UCSD-AML1 (cell line): ENCODE data around the gene PDE4DIP.
"Not testable (repeated sequence)": the region's sequence is repeated elsewhere in the genome, so short reads cannot be mapped to it uniquely, and the experiment has no call there.

Experiments used
- DNase-seq: peaks from one replicate; lab custom pipeline; 2025; ENCODE audit not compliant: unreplicated experiment; lab: John Stamatoyannopoulos, UW

Gene PDE4DIP

DNA sequence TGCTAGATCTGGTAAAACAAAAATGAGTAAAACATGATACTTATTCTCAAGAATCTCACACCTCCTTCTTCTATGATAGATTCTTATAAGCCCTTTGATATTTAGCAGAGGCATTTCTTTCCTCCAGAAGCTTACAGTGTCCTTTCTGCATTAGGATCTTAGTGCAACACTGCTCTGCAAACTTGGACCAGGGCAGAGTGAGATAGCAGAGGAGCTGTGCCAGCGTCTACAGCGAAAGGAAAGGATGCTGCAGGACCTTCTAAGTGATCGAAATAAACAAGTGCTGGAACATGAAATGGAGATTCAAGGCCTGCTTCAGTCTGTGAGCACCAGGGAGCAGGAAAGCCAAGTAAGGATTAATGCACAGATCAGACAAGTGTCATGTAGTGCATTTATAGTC is 124.5 kb downstream of the PDE4DIP start:
- DNase-seq, result not testable (repeated sequence)

DNA sequence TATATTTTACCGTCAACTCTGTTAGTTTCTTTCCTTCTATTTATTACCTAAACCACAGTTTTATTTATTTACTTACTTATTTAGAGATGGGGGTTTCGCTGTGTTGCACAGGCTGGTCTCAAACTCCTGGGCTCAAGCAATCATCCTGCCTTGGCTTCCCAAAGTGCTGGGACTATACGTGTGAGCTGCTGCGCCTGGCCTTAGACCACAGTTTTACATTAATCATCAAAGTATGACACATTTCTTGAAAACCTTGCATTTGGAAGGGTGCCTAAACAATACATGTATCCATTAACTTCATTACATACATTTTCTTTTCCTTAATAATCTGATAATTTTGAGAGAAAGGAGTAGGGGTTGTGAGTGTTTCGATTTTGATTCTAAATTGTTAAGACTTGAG is 124.9 kb downstream of the PDE4DIP start:
- not testable (repeated sequence) for DNase-seq

DNA sequence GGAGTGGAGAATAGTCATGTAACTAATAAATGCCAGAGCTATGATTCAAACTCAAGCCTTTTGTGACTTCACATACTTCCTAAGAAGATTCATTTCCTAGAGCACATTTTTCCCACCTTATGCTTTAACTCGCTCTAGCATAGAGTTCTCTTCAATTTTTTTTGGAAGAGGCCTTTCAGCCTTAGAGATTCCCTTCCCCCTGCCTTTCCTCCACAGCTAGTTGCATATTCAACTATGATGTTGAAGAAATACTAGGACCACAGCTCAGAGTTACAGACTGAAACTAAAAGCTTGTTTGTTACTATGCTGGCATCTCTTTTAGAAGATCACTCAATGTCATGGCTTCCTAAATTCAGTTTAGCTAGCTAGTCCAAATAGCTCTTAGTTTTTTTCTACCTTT is 131.2 kb downstream of the PDE4DIP start:
- not testable (repeated sequence) for DNase-seq

GRCh38 chr1:148975866-148976537 is 131.8 kb downstream of the PDE4DIP start:
- not testable (repeated sequence) for DNase-seq

GRCh38 chr1:148977785-148978184 is 133.6 kb downstream of the PDE4DIP start:
- not testable (repeated sequence) for DNase-seq

- DNase-seq, result not testable (repeated sequence)
Measured at GRCh38 chr1:148989378-148989777, 145.2 kb downstream of the PDE4DIP start.

GRCh38 chr1:148990233-148990788 is 146.1 kb downstream of the PDE4DIP start:
- DNase-seq, result not testable (repeated sequence)

DNA sequence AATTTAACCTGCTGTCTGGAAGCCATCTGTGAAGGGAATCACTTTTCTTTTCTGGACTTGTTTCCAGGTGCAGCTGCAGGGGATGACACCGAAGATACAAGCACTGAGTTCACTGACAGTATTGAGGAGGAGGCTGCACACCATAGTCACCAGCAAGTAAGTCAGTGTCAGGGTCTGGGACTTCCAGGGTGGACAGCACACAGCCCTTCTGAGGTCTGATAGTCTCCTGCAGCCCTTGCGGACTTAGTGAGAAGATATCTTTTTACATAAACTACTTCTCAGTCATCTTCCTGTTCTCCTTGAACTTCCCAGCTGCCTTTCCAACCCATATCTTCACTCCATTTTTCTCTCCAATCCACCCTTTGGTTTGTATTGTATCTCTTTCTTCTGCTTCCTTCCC is 147.6 kb downstream of the PDE4DIP start:
- not testable (repeated sequence) for DNase-seq

- DNase-seq, result not testable (repeated sequence)
Measured at GRCh38 chr1:148992364-148992763, 148.1 kb downstream of the PDE4DIP start.

DNA sequence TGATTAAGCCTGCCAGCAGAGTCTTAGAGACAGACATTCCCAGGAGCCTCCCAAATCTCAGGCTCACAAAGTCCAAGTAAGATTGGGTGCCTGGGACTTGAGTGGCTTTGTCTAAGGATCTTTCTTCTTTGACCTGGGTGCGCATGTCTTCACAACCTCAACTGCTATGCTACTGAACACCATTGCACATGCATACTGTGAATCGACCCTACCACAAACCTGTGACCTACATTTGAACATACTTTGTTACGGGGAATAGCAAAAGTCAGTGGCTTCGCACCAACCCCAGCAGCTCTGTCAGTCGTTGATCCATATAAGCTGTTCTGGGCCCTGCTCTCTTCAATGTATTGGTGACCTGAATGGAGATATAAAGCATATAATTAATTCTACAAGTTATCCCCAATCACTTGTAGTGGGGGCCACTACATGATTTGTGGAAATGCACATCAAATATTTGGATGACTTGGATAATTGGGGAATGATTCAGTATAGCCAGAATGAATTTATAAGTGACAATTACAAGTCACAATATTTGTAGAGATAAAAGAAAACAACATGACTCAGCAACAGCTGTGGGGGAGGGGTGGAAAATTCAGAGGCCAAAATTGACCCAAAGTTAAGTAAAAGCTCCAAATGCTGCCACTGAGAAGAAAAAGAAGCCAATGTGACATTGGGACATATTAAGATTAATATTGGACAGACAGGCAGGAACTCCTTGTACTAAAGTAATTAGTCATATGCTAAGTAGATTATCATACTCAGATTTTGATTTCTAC is 152.4 kb downstream of the PDE4DIP start:
- DNase-seq, result not testable (repeated sequence)

DNA sequence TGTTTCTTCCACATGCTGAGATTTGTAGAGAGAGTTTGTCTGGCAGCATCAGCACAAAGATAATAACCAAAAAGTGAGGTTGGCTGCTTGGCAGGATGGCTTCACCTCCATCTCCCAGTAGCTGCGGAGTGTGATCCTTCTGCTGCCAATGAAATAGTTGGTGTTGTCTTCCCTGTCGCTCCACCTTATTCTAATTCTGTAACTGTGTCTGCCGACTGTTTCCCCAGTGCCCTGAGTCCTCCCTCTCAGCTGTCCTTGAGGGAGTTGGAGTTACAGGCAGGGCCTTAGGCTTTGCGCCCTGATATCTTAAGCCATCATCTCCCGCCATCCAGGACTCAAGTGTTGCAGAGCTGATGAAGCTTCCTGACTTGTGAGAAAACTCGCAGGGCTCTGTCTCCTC is 153.2 kb downstream of the PDE4DIP start:
- DNase-seq, result not testable (repeated sequence)

DNA sequence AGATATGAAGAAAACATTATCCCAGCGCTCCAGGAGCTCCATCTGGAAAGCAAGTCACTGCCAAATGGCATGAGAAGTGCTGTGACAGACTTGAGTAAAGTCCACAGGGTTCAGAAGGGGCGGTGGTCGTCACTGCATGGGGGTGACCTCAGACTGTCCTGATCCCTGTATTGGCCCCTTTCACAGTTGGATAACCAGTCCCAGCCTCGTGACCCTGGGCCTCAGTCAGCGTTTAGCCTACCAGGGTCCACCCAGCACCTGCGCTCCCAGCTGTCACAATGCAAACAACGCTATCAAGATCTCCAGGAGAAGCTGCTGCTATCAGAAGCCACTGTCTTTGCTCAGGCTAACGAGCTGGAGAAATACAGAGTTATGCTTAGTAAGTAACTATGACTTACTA is 158.4 kb downstream of the PDE4DIP start:
- DNase-seq, result not testable (repeated sequence)

DNA sequence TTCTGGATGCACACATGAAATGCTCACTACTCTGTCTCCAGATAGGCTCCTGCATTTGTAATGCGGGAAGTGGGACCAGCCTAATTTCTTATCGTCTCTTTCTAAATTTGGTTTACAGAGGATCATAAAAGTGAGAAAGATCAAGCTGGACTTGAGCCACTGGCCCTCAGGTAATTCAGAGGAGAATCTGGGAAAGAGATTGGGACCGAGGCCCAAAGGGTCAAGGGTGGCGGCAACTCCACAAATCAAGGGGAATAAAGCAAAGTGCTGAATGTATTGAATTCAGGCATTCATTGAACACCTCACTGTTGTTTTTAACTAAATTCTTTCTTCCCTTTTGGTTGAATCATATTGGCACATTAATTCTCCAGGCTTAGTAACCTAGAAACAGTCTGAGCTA is 164.1 kb downstream of the PDE4DIP start:
- not testable (repeated sequence) for DNase-seq

DNA sequence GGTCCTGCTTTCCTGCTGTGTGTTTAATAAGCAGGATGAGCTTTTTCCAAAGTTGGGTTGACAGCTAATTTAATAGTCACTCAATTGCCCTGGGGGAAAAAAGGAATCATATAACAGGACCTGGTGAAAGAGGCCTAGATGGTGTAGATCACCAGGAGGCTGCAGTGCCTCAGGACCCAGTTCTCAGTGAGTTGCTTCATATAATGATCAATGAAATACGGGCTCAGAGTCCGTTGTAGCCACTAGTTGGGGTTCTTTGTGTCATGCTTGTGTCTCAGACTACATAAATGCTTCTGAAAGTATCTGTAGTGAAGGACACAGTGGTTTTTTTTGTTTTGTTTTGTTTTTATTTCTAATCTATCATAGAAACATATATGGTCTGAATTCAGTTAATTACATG is 164.5 kb downstream of the PDE4DIP start:
- not testable (repeated sequence) for DNase-seq

- not testable (repeated sequence) for DNase-seq
Measured at GRCh38 chr1:149009761-149010160, 165.5 kb downstream of the PDE4DIP start.

DNA sequence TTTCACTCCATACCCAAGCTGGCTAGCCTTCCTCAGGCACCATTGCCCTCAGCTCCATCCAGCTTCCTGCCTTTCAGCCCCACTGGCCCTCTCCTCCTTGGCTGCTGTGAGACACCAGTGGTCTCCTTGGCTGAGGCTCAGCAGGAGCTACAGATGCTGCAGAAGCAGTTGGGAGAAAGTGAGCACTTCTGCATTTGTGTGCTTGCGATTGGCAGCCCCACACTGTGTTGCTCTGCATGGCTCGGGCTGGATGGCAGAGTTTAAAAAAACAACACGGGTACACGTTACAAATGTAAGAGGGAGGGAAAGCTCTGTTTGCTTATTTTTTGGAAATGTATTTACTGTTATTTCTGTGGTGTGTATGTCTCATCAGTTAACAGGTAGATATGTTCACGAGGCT is 168.4 kb downstream of the PDE4DIP start:
- not testable (repeated sequence) for DNase-seq

DNA sequence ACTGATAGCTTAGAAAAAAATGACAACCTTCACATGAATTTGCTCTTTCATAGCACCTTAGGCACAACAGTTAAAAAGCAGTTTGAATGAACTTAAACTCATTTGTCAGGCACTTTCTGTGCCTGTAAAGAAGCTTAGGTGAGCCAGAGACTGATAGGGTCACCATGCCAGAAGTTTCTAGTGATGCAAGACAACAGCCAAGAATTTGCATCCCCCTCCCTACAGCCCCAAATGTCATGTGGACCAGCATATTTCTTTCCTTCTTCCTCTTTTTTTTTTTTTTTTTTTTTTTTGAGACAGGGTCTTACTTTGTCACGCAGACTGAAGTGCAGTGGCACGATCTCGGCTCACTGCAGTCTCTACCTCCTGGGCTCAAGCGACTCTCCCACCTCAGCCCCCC is 169.3 kb downstream of the PDE4DIP start:
- DNase-seq, result not testable (repeated sequence)

- not testable (repeated sequence) for DNase-seq
Measured at GRCh38 chr1:149015522-149015921, 171.3 kb downstream of the PDE4DIP start.

- DNase-seq, result not testable (repeated sequence)
Measured at GRCh38 chr1:149016626-149017025, 172.4 kb downstream of the PDE4DIP start.

DNA sequence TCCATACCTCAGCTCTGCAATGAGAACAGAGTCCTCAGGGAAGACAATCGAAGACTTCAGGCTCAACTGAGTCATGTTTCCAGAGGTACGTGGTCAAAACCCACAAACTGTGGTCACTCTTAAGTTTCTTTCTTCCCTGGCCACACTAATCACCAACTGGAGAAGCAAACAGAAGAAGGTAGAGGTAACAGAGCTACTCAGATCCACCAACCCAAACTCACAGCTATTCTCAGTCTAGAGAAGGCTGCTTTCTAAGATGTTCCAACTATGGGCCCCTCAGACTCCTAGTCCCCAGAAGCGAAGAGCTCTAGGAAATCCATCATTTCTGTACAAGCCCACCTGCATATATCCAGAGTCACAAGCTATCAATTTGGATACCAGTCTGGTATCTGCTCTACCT is 174.3 kb downstream of the PDE4DIP start:
- not testable (repeated sequence) for DNase-seq

GRCh38 chr1:149024327-149024726 is 180.1 kb downstream of the PDE4DIP start:
- DNase-seq, result not testable (repeated sequence)

- not testable (repeated sequence) for DNase-seq
Measured at GRCh38 chr1:149033916-149034315, 189.7 kb downstream of the PDE4DIP start.
